ENCODE data around the gene RFX4.
A peak's percentile ranks its signal among the peaks of the same experiment; 100 is the strongest.

The RFX4 gene

DNA sequence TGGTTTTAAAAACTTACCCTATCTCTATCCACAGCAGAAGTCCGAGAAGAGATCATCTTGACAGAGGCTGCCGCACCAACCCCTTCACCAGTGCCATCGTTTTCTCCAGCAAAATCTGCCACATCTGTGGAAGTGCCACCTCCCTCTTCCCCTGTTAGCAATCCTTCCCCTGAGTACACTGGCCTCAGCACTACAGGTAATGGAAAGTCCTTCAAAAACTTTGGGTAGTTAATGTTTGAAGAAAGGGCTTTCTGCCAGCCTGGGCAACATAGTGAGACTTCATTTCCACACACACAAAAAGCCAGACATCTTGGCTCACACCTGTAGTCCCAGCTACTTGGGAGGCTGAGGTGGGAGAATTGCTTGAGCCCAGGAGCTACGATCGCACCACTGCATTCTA lies 150.1 kb downstream of the RFX4 start:
- TF ChIP-seq, protein P1, sequence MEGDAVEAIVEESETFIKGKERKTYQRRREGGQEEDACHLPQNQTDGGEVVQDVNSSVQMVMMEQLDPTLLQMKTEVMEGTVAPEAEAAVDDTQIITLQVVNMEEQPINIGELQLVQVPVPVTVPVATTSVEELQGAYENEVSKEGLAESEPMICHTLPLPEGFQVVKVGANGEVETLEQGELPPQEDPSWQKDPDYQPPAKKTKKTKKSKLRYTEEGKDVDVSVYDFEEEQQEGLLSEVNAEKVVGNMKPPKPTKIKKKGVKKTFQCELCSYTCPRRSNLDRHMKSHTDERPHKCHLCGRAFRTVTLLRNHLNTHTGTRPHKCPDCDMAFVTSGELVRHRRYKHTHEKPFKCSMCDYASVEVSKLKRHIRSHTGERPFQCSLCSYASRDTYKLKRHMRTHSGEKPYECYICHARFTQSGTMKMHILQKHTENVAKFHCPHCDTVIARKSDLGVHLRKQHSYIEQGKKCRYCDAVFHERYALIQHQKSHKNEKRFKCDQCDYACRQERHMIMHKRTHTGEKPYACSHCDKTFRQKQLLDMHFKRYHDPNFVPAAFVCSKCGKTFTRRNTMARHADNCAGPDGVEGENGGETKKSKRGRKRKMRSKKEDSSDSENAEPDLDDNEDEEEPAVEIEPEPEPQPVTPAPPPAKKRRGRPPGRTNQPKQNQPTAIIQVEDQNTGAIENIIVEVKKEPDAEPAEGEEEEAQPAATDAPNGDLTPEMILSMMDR (IDR thresholded peaks at IDR 0.05; ENCODE audit: low read depth, low read length): no peak
- no peak for DNase-seq (ENCODE audit: low read depth in 2 of 2)
- no peak overlapping the region for H3K4me3 ChIP-seq (replicated peaks in 1 of 2; ENCODE audit: low read depth in 2 of 2, low read length in 2 of 2)

DNA sequence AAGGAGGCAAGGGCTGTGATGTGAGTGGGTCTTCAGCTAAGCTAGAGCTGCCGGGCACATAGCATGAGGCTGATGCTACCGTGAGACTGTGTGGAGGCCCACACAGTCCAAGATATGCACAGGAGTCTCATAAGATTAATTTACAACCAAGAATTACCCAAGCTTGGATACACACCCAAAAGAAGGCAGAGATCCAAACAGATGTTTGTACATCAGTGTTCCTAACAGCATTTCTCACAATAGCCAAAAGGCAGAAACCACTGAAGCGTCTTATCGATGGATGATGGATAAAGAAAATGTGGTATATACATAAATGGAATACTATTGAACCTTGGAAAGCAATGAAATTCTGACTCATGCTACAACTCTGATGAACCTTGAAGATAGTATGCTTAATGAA lies 150.9 kb downstream of the RFX4 start:
- no peak overlapping the region for H3K4me3 ChIP-seq (replicated peaks in 1 of 2; ENCODE audit: low read depth in 2 of 2, low read length in 2 of 2)
- DNase-seq (ENCODE audit: low read depth in 2 of 2): peak in 1 of 2 donors; percentile 21
- TF ChIP-seq, protein P1 (IDR thresholded peaks at IDR 0.05; ENCODE audit: low read depth, low read length): no peak

DNA sequence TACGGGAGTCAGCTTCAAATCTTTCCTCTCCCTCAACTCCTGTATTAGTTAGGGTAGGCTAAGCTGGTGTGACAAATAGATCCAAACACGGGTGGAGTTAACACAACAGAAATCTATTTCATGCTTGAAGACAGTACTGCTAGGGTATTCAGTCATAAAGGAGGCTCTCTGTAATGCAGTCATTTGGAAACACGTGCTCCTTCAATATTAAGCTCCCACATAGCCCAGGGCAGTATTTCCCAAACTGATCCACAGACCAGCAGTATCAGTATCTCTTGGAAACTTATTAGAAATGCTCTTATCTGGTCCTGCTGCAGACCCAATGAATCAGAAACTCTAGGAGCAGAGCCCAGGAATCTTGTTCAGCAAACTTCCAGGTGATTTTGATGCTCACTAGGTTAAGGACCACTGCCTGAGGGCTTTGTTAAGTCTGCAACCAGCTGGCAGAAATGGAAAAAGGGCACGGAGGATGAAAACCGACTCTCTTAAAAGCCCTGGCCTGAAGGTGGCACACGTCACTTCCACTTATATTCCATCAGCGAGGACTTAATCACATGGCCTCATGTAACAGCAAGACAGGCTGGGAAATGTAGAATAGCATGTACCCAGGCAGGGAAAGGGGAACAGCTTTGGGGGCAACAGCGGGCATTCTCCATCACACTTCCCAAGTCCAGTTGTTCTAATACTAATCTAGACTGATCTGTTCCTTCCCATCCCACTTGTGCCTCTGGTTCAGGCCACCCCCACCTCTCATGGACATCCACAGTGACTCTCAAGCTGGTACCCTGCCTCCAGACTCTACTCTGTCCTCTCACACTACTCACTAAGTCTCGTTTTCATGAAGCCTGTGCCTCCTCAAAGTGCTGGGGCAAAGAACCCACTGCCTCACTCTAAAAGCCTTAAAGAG lies 153.5 kb downstream of the RFX4 start:
- TF ChIP-seq, protein P1 (IDR thresholded peaks at IDR 0.05; ENCODE audit: low read depth, low read length): no peak
- H3K4me3 ChIP-seq (replicated peaks in 1 of 2; ENCODE audit: low read depth in 2 of 2, low read length in 2 of 2): no peak overlapping the region
- DNase-seq (ENCODE audit: low read depth in 2 of 2): peak in 1 of 2 donors; percentile 7

DNA sequence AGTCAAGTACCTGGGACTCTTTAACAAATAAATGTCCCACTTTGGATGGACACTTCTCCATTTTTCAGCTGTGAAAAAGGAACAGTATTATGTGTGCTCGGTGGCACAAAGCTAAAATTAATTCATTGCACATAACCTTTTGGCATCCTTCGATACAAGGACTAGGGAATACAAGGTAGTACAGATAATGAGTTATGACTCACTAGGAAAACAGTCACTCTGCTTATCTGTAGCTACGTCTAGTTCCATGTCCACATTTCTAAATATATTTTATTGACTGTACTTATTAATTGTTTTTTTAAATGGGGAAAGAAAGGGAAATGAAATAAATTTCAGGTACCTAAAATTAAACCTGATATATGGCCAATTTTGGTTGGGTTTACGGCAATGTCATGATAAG lies 156.5 kb downstream of the RFX4 start:
- TF ChIP-seq, protein P1 (IDR thresholded peaks at IDR 0.05; ENCODE audit: low read depth, low read length): no peak
- DNase-seq (ENCODE audit: low read depth in 2 of 2): peak in 1 of 2 donors; percentile 23
- H3K4me3 ChIP-seq (replicated peaks in 1 of 2; ENCODE audit: low read depth in 2 of 2, low read length in 2 of 2): no peak overlapping the region

DNA sequence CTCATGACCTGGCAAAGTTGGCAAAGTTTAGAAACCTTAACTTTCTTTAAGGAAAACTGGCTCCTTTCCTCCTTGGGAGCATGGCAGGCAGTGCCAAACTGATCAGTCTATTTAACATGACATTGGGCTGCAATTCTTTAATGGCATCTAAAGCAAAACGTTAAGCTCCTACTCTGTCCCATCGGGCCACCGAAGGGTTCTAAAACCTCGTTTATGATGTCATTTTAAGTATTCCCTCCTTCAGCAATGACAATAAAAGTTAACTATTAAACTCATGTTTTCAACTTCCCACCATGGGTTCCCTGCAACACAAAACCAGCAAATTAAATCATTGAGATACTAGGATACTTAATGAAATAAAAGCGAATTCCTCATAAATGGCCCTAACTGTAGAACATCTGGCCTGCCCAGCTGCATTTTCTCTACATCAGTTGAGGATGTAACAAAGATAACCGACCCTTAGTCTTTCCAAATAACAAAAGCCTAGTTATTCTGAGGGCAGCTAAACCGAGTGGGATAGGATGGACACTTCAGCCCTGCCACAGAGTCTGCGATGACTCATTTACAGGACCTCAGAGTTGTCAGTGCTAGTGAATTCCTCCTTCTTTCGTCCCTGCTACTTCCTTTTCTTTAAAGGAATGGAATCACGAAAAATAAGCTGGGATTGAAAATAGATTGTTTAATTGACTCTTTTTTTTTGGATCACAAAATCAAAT lies 157.2 kb downstream of the RFX4 start:
- H3K4me3 ChIP-seq (replicated peaks in 1 of 2; ENCODE audit: low read depth in 2 of 2, low read length in 2 of 2): no peak overlapping the region
- TF ChIP-seq, protein P1 (IDR thresholded peaks at IDR 0.05; ENCODE audit: low read depth, low read length): no peak
- peak; percentile 30 to 67 for DNase-seq (ENCODE audit: low read depth in 2 of 2)

DNA sequence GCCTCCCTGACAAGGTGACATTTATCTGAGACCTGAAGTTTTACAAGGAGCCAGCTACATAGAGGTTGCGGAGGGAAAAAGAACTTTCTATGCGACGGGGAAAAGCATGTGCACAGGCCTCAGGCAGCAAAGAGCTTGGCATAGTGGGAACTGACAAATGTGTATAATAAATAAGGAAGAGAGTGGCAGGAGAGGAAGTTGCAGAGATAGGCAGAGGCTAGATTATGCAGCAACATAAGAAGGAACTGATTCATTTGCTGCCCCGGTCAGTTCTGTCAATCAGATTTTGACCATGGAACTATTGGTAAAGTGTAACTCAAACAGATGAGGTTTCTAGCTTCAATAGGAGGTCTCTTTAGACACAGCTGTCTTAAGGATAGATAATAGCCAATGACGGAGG lies 158.0 kb downstream of the RFX4 start:
- TF ChIP-seq, protein P1 (IDR thresholded peaks at IDR 0.05; ENCODE audit: low read depth, low read length): no peak
- no peak for DNase-seq (ENCODE audit: low read depth in 2 of 2)
- no peak overlapping the region for H3K4me3 ChIP-seq (replicated peaks in 1 of 2; ENCODE audit: low read depth in 2 of 2, low read length in 2 of 2)

Measured in cardiac fibroblast (primary cell).